Thyroid gland (tissue), 4 donors: ENCODE data around the gene SELENON. TPM values are rescaled to one million over a fixed set of nuclear protein-coding genes. Genes with fewer than 3 reads are reported as not detected.
A peak's percentile ranks its signal among the peaks of the same experiment; 100 is the strongest.

Source experiments
- DNase-seq, 2 donors: peaks; one replicate each; pipeline ENCODE4 v3.0.0-alpha.2; 2019
- H3K27ac ChIP-seq, 3 donors: fragments of 200-600 bp; sonication (generic); 1 replicate in 2 of 3; 2 replicates in 1 of 3; pipeline ENCODE4 v1.5.1; 2016 to 2019; ENCODE audit warnings: mild to moderate bottlenecking in 1 of 3, moderate library complexity in 1 of 3
- H3K27me3 ChIP-seq: fragments of 200-600 bp; sonication (generic); one replicate; pipeline ENCODE4 v1.5.1; 2019
- H3K36me3 ChIP-seq, 2 donors: fragments of 200-600 bp; sonication (generic); one replicate each; pipeline ENCODE4 v1.5.1; 2016 to 2019
- H3K4me1 ChIP-seq, 2 donors: fragments of 200-600 bp; sonication (generic); one replicate each; pipeline ENCODE4 v1.5.1; 2017 to 2019
- H3K4me3 ChIP-seq, 3 donors: fragments of 200-600 bp; sonication (generic); replicated peaks in 1 of 3; 1 replicate in 2 of 3; 2 replicates in 1 of 3; pipeline ENCODE4 v1.5.1; 2016; ENCODE audit warnings: mild to moderate bottlenecking in 1 of 3
- H3K9me3 ChIP-seq: fragments of 200-600 bp; sonication (generic); one replicate; pipeline ENCODE4 v1.5.1; 2017
- CTCF ChIP-seq, 6 experiments: fragments of 200-600 bp in 3 of 6; fragments of 450-650 bp in 3 of 6; sonication (generic) in 3 of 6; IDR thresholded peaks; one replicate each; pipeline ENCODE4 v1.5.1; 2016 to 2019; ENCODE audit warnings: antibody characterized with exemption in 6 of 6, mild to moderate bottlenecking in 2 of 6, inconsistent platforms in 1 of 6, moderate library complexity in 1 of 6
- POLR2A ChIP-seq, 2 donors: fragments of 450-650 bp; IDR thresholded peaks; one replicate each; pipeline ENCODE4 v1.6.1; 2017; ENCODE audit warnings: antibody characterized with exemption in 2 of 2, mild to moderate bottlenecking in 2 of 2, moderate library complexity in 1 of 2
- WGBS, 2 donors: methylation state at CpG; one replicate each; pipeline ENCODE4 v1.1.5; 2017; 5-methylcytosine and 5-hydroxymethylcytosine counted together
- intact Hi-C: fragments of 100-400 bp; cut with DNase I; formaldehyde crosslinking; loops from one replicate; pipeline ENCODE4 v1.15.1; 2023
- total RNA-seq, 4 donors: library from RNA; depleted of rRNA; stranded (reverse); fragments of >200 nt; gene quantifications; one replicate each; pipeline ENCODE4 v1.2.3, GENCODE V29; 2016

Gene SELENON
- total RNA-seq, 4 donors from 2014 or later, result 31.2 to 58.2 (median 55.2) TPM

- H3K27me3 ChIP-seq, result no peaks in the 10 kb centered on the region
- WGBS, 2 donors, result 64 to 68% methylated on average over 4 of the region's 4 CpGs
- no peak for TF ChIP-seq CTCF (IDR thresholded peaks at IDR 0.05)
- H3K4me1 ChIP-seq, result peaks cover 6 to 15% of the 10 kb centered on the region in 2 donors
- no peak overlapping the region for H3K4me3 ChIP-seq
- peaks cover 0 to 3% of the 10 kb centered on the region in 2 donors for H3K36me3 ChIP-seq
- H3K27ac ChIP-seq, result no peak overlapping the region
- intact Hi-C loops, result loop anchor here (10.0 kb wide), 1 partner anchor 247 kb away; the partner anchor contains the start of gene LDLRAP1
- DNase-seq, result no peak
- H3K9me3 ChIP-seq, result no peaks in the 10 kb centered on the region
Observed at GRCh38 chr1:25792115-25792514, 7.9 kb upstream of the SELENON start.

GRCh38 chr1:25793585-25794170 is 6.3 kb upstream of the SELENON start:
- Histone ChIP-seq H3K9me3 (no peaks in the 10 kb centered on the region), H3K4me3 (no peak overlapping the region), H3K27me3 (no peaks in the 10 kb centered on the region), H3K4me1 (peaks cover 6 to 15% of the 10 kb centered on the region in 2 donors), H3K27ac (no peak overlapping the region), H3K36me3 (no peaks in the 10 kb centered on the region)
- TF ChIP-seq CTCF (IDR thresholded peaks at IDR 0.05) (no peak), POLR2A (IDR thresholded peaks at IDR 0.05) (no peak)
- WGBS, 2 donors, result 66 to 77% methylated on average over 7 of the region's 7 CpGs
- no peak for DNase-seq
- intact Hi-C loops, result loop anchor here (10.0 kb wide), 1 partner anchor 249 kb away; the partner anchor contains the start of gene LDLRAP1

GRCh38 chr1:25794325-25794724 is 5.7 kb upstream of the SELENON start:
- Histone ChIP-seq H3K9me3 (no peaks in the 10 kb centered on the region), H3K27me3 (no peaks in the 10 kb centered on the region), H3K36me3 (no peaks in the 10 kb centered on the region), H3K4me3 (no peak overlapping the region), H3K27ac (no peak overlapping the region), H3K4me1 (peaks cover 7 to 17% of the 10 kb centered on the region in 2 donors)
- 61 to 63% methylated on average over 8 of the region's 8 CpGs for WGBS, 2 donors
- peak in 1 of 2 donors; percentile 30 for DNase-seq
- TF ChIP-seq CTCF (IDR thresholded peaks at IDR 0.05) (no peak), POLR2A (IDR thresholded peaks at IDR 0.05) (no peak)
- intact Hi-C loops, result loop anchor here (10.0 kb wide), 1 partner anchor 250 kb away; the partner anchor contains the start of gene LDLRAP1

- no peaks in the 10 kb centered on the region for H3K27me3 ChIP-seq
- intact Hi-C loops, result loop anchor here (5.0 to 10.0 kb wide), 3 partner anchors 98 to 250 kb away; partner anchors contain the start of gene LDLRAP1
- H3K9me3 ChIP-seq, result no peaks in the 10 kb centered on the region
- 92 to 96% methylated on average over 2 of the region's 2 CpGs for WGBS, 2 donors
- H3K4me3 ChIP-seq, result no peak overlapping the region
- no peak for DNase-seq
- H3K27ac ChIP-seq, result no peak overlapping the region
- no peaks in the 10 kb centered on the region for H3K36me3 ChIP-seq
- peaks cover 11 to 22% of the 10 kb centered on the region in 2 donors for H3K4me1 ChIP-seq
- TF ChIP-seq CTCF (IDR thresholded peaks at IDR 0.05) (no peak), POLR2A (IDR thresholded peaks at IDR 0.05) (no peak)
Observed at GRCh38 chr1:25795211-25795610, 4.8 kb upstream of the SELENON start.
